CD14-positive monocyte (primary cell): ENCODE results near the gene CYP19A1. TPM values are rescaled to one million over a fixed set of nuclear protein-coding genes. Genes with fewer than 3 reads are reported as not detected.

Source experiments
- DNase-seq, 3 donors: peaks; one replicate each; pipeline ENCODE4 v3.0.0-alpha.2; 2011 to 2022
- H2AFZ ChIP-seq: 2 replicates; pipeline ENCODE4 v1.6.0; 2012; ENCODE audit warnings: mild to moderate bottlenecking, low read depth, low read length, inconsistent platforms; ENCODE audit not compliant: insufficient read depth, poor library complexity, severe bottlenecking
- H3K27ac ChIP-seq, 2 donors: 1 replicate in 1 of 2; 2 replicates in 1 of 2; pipeline ENCODE4 v1.5.1; 2012 to 2013; ENCODE audit warnings: low read length in 2 of 2, control low read depth in 1 of 2, inconsistent platforms in 1 of 2, low read depth in 1 of 2, mild to moderate bottlenecking in 1 of 2
- H3K27me3 ChIP-seq, 2 donors: one replicate each; pipeline versions ENCODE4 v1.6.0 to v1.6.1; 2011 to 2013; ENCODE audit warnings: low read length in 2 of 2; ENCODE audit not compliant: control insufficient read depth in 2 of 2, insufficient read depth in 2 of 2
- H3K36me3 ChIP-seq, 2 donors: replicated peaks in 1 of 2; 1 replicate in 1 of 2; 2 replicates in 1 of 2; pipeline versions ENCODE4 v1.5.1 to v1.6.1; 2012 to 2013; ENCODE audit warnings: low read length in 2 of 2, control low read depth in 1 of 2, inconsistent platforms in 1 of 2, mild to moderate bottlenecking in 1 of 2; ENCODE audit not compliant: insufficient read depth in 2 of 2, control insufficient read depth in 1 of 2
- H3K4me1 ChIP-seq, 2 donors: 1 replicate in 1 of 2; 2 replicates in 1 of 2; pipeline versions ENCODE4 v1.5.1 to v1.6.1; 2012 to 2013; ENCODE audit warnings: low read length in 2 of 2, control low read depth in 1 of 2, inconsistent platforms in 1 of 2, mild to moderate bottlenecking in 1 of 2, moderate library complexity in 1 of 2; ENCODE audit not compliant: insufficient read depth in 2 of 2, control insufficient read depth in 1 of 2
- H3K4me2 ChIP-seq: replicated peaks from 2 replicates; pipeline ENCODE3; 2012; ENCODE audit warnings: low read length, moderate library complexity, mild to moderate bottlenecking; ENCODE audit not compliant: poor library complexity, severe bottlenecking; ENCODE audit errors: extremely low read depth
- H3K4me3 ChIP-seq, 3 experiments: fragments of 200-600 bp in 1 of 3; sonication (generic) in 1 of 3; replicated peaks in 1 of 3; 1 replicate in 2 of 3; 2 replicates in 1 of 3; pipeline ENCODE4 v1.5.1; 2011 to 2013; ENCODE audit warnings: low read length in 3 of 3, mild to moderate bottlenecking in 3 of 3, control low read depth in 2 of 3, low read depth in 2 of 3, inconsistent platforms in 1 of 3, moderate library complexity in 1 of 3
- H3K79me2 ChIP-seq: 2 replicates; pipeline ENCODE4 v1.6.0; 2012; ENCODE audit warnings: mild to moderate bottlenecking, control low read depth, inconsistent platforms, low read length, moderate library complexity; ENCODE audit not compliant: insufficient read depth
- H3K9ac ChIP-seq: 2 replicates; pipeline ENCODE4 v1.6.0; 2017; ENCODE audit warnings: low read length, mild to moderate bottlenecking; ENCODE audit not compliant: insufficient read depth, poor library complexity, severe bottlenecking
- H3K9me3 ChIP-seq, 2 donors: replicated peaks in 1 of 2; 1 replicate in 1 of 2; 2 replicates in 1 of 2; pipeline versions ENCODE4 v1.5.1 to v1.6.1; 2012 to 2013; ENCODE audit warnings: low read length in 2 of 2, control low read depth in 1 of 2; ENCODE audit not compliant: control insufficient read depth in 1 of 2, insufficient read depth in 1 of 2
- H4K20me1 ChIP-seq: 2 replicates; pipeline ENCODE4 v1.6.0; 2012; ENCODE audit warnings: mild to moderate bottlenecking, low read length, control low read depth, moderate library complexity; ENCODE audit not compliant: insufficient read depth
- H3K27ac Mint-ChIP-seq, 7 donors: one replicate each; pipeline ENCODE4 v1.8.0; 2020; ENCODE audit warnings: mild to moderate bottlenecking in 7 of 7, mixed read lengths in 7 of 7, moderate library complexity in 6 of 7, inconsistent platforms in 2 of 7
- H3K27me3 Mint-ChIP-seq, 3 donors: one replicate each; pipeline ENCODE4 v1.8.0; 2021 to 2022; ENCODE audit warnings: low read depth in 3 of 3, mild to moderate bottlenecking in 3 of 3, mixed read lengths in 3 of 3, moderate library complexity in 3 of 3, inconsistent platforms in 1 of 3
- H3K36me3 Mint-ChIP-seq, 2 donors: one replicate each; pipeline ENCODE4 v1.8.0; 2020; ENCODE audit warnings: mixed read lengths in 2 of 2, inconsistent platforms in 1 of 2, mild to moderate bottlenecking in 1 of 2
- H3K4me1 Mint-ChIP-seq: one replicate; pipeline ENCODE4 v1.8.0; 2020; ENCODE audit warnings: mild to moderate bottlenecking, mixed read lengths
- H3K4me3 Mint-ChIP-seq, 2 donors: one replicate each; pipeline ENCODE4 v1.8.0; 2020; ENCODE audit warnings: mild to moderate bottlenecking in 2 of 2, mixed read lengths in 2 of 2, moderate library complexity in 1 of 2
- H3K9me3 Mint-ChIP-seq, 7 donors: one replicate each; pipeline ENCODE4 v1.8.0; 2020 to 2022; ENCODE audit warnings: mixed read lengths in 7 of 7, mild to moderate bottlenecking in 6 of 7, moderate library complexity in 6 of 7, inconsistent platforms in 2 of 7
- CTCF ChIP-seq: fragments of 200-600 bp; IDR thresholded peaks from one replicate; pipeline ENCODE4 v1.8.0; 2022; ENCODE audit warnings: antibody characterized with exemption, mild to moderate bottlenecking
- WGBS: methylation state at CpG from one replicate; pipeline ENCODE4 v1.1.5; 2013; ENCODE audit warnings: missing lambda C conversion rate; ENCODE audit not compliant: insufficient coverage; 5-methylcytosine and 5-hydroxymethylcytosine counted together
- intact Hi-C, 2 donors: fragments of 100-400 bp; cut with micrococcal nuclease; formaldehyde crosslinking; loops; one replicate each; pipeline versions ENCODE4 v1.15.0 to v1.15.1; 2023
- polyA plus RNA-seq, 3 donors: library from polyadenylated mRNA; depleted of rRNA in 1 of 3; unstranded in 2 of 3; stranded (reverse) in 1 of 3; fragments of 300-500 nt in 2 of 3; fragments of >200 nt in 1 of 3; fragmentation: Illumina TruSeq in 2 of 3; gene quantifications; 1 replicate in 2 of 3; 2 replicates in 1 of 3; pipeline ENCODE4 v1.2.3, GENCODE V29; 2012 to 2021

CYP19A1 gene
- polyA plus RNA-seq, 3 donors, result not detected

- Histone ChIP-seq H3K36me3 (no peaks in the 10 kb centered on the region), H3K9ac (no peak overlapping the region), H4K20me1 (no peaks in the 10 kb centered on the region), H3K4me2 (no peak overlapping the region), H3K79me2 (no peaks in the 10 kb centered on the region), H3K27ac (no peak overlapping the region), H3K27me3 (no peaks in the 10 kb centered on the region), H2AFZ (no peak overlapping the region), H3K9me3 (no peaks in the 10 kb centered on the region), H3K4me3 (no peak overlapping the region), H3K4me1 (peaks cover 31 to 37% of the 10 kb centered on the region in 2 donors)
- Mint-ChIP-seq H3K27ac (no peak overlapping the region), H3K27me3 (no peaks in the 10 kb centered on the region), H3K36me3 (peaks cover 0 to 2% of the 10 kb centered on the region in 2 donors), H3K4me1 (peaks cover 19% of the 10 kb centered on the region), H3K9me3 (peaks cover 0 to 2% (median 0%) of the 10 kb centered on the region in 7 donors), H3K4me3 (peak overlapping the region in 1 of 2 donors; percentile 19)
- intact Hi-C loops, result no loop called here
- DNase-seq, result no peak
- WGBS, result no CpG with 5 or more reads among the region's 2 CpGs
- no peak for TF ChIP-seq CTCF
These were observed 11.3 kb downstream of the CYP19A1 start for GRCh38 chr15:51327081-51327480.

- H3K79me2 ChIP-seq, result no peaks in the 10 kb centered on the region
- Mint-ChIP-seq H3K4me3 (no peak overlapping the region), H3K36me3 (peaks cover 0 to 2% of the 10 kb centered on the region in 2 donors), H3K27ac (no peak overlapping the region), H3K4me1 (peaks cover 31% of the 10 kb centered on the region), H3K9me3 (peaks cover 0 to 2% (median 0%) of the 10 kb centered on the region in 7 donors), H3K27me3 (peaks cover 0 to 3% (median 2%) of the 10 kb centered on the region in 3 donors)
- TF ChIP-seq CTCF, result no peak
- H3K4me2 ChIP-seq, result no peak overlapping the region
- intact Hi-C loops, result no loop called here
- no peak overlapping the region for H2AFZ ChIP-seq
- DNase-seq, result no peak
- WGBS, result 100% methylated on average over 2 of the region's 3 CpGs
- no peak overlapping the region for H3K9ac ChIP-seq
- no peaks in the 10 kb centered on the region for H4K20me1 ChIP-seq
- no peaks in the 10 kb centered on the region for H3K36me3 ChIP-seq
- H3K4me3 ChIP-seq, result no peak overlapping the region
- H3K27ac ChIP-seq, result no peak overlapping the region
- H3K9me3 ChIP-seq, result no peaks in the 10 kb centered on the region
- no peaks in the 10 kb centered on the region for H3K27me3 ChIP-seq
- H3K4me1 ChIP-seq, result peaks cover 26 to 32% of the 10 kb centered on the region in 2 donors
These were observed 13.2 kb downstream of the CYP19A1 start for GRCh38 chr15:51325167-51325566.
